Cardiac septum (tissue), 1 donor: ENCODE measurements around the gene FRMPD1. TPM values are rescaled to one million over a fixed set of nuclear protein-coding genes. Genes with fewer than 3 reads are reported as not detected.

Experiments used
- DNase-seq: peaks from one replicate; pipeline ENCODE4 v3.0.0-alpha.2; 2020; ENCODE audit warnings: low spot score
- intact Hi-C: fragments of 100-400 bp; cut with DNase I; formaldehyde crosslinking; loops from one replicate; pipeline ENCODE4 v1.14.0; 2022
- total RNA-seq: library from RNA; stranded (reverse); fragmentation: NEBNext Ultra II Directional; extraction: Animal tissue kit (Norgen Biotek cat#: 25700); gene quantifications from one replicate; pipeline ENCODE4 v1.2.1, GENCODE V29; 2021
- donor health status: DM: no; HTN: no; CAD: no.

Gene FRMPD1
- total RNA-seq, 1 donor from 2014 or later: 0.27 TPM

DNA sequence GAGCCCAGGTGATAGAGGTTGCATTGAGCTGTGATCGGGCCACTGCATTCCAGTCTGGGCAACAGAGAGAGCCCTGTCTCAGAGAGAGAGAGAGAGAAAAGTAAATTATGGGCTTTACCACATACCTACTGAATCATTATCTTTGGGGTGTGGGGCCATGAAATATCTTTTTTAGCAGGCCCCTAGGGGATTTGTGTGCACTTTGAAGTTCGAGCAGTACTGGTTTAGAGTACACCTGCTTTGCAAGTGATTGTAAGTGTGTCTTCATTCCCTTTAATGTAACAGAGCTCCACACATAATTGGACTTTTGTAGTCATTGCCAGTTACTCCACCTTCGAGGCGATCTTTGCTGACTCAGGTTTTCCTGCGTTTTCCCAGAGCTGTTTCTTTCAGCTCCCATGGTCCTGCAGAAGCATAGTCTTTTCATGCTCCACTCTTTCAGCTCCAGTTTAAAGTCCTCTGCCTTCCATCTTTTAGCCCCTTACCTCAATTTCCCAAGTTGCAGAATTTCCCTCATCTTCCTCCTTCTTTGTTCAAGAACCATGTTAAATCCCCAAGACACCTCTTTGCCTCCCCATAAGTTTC lies 24.0 kb upstream of the FRMPD1 start:
- no peak for DNase-seq
- intact Hi-C loops: no loop called here

DNA sequence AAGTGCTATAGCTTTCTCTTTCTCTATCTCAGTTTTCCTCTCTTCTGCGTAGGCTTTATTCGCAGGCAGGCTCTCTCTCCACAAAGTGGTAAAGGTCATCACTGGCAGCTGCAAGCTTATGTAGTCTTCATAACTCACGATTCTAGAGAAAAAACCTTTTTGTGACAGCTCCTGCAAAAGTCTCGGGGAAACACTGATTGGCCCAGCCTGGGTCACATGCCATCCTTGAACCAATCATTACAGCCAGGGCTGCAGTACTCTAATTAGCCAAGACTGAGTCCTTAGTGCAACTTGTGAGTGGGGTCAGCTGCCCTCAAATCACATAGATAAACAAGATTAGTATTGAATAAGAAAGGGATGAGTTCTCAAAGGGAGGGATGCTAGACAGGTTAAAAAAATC lies 18.3 kb upstream of the FRMPD1 start:
- intact Hi-C loops: no loop called here

GRCh38 chr9:37635808-37636207 lies 14.9 kb upstream of the FRMPD1 start:
- DNase-seq: no peak
- intact Hi-C loops: no loop called here

More for the DNA sequence above, 18.3 kb upstream of the FRMPD1 start:
- no peak for DNase-seq

DNA sequence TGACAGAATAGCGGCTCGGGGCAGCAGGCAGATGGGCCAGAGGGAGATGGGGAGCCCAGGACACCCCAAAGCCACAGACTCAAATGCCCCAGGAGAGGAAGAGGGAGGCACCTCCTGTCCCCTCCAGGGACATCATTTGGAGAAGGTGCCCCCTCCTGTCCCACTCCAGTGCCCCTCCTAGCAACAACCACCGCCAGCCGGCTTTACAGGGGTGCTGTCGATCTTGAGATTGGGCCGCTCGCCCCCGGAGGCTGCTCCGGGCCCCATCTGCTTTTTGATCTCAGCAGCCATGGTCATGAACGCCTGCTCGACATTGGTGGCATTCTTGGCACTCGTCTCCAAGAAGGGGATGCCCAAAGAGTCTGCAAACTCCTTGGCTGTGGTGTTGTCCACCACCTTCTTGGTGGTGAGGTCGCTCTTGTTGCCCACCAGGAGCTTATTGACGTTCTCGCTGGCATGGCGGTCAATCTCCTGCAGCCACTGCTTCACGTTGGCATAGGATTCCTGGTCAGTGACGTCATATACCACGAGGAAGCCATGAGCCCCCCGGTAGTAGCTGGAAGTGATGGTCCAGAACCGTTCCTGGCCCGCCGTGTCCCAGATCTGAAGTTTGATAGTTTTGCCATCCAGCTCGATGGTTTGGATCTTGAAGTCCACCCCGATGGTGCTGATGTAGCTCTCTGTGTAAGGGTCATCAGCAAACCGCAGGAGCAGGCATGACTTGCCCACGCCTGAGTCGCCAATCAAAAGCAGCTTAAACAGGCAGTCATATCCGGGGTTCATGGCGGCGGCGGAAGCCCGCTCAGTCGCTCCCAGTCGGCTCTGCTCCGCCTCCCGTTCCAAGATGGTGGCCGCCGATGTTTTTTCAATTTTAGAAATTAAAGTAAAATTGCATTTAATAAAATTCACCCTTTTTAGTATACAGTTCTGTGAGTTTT lies 14.0 kb upstream of the FRMPD1 start:
- DNase-seq: no peak
- intact Hi-C loops: no loop called here

GRCh38 chr9:37639109-37639762 lies 11.5 kb upstream of the FRMPD1 start:
- intact Hi-C loops: no loop called here
- DNase-seq: no peak

DNA sequence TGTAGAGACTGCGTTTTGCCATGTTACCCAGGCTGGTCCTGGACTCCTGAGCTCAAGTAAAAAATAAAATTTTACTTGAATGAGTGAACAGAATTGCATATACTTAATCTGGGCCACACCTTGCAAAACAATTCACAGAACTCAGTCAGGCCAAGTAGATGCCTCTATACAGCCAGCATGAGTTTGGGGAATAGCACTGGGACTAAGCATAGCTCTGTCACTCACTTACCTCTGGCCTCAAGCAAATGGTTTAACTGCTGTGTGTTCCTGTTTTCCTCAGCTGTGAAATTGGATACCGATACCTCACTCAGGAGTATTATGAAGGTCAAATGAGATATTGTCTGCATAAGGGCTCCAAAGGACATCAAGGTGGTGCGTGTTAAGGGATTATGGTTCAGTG lies 10.9 kb upstream of the FRMPD1 start:
- intact Hi-C loops: no loop called here
- DNase-seq: no peak

DNA sequence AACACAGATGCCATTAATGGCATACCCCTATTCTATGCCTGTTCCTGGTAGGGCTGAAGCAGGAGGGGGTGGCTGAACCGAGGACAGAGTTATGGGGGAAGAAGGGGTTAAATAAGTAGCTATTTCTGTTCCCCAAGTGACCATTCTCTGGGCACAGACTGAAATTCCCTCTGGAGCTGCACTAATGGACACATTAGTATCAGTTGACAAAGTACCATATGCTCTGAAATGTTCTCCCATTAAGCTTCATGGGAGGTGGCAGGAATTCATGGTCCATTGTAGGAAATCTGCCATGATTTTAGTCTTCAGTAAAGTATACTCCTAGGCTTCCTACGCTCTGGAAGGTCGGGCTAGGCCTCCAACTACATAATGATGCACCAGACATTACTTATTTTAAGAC lies 10.5 kb upstream of the FRMPD1 start:
- DNase-seq: no peak
- intact Hi-C loops: no loop called here

DNA sequence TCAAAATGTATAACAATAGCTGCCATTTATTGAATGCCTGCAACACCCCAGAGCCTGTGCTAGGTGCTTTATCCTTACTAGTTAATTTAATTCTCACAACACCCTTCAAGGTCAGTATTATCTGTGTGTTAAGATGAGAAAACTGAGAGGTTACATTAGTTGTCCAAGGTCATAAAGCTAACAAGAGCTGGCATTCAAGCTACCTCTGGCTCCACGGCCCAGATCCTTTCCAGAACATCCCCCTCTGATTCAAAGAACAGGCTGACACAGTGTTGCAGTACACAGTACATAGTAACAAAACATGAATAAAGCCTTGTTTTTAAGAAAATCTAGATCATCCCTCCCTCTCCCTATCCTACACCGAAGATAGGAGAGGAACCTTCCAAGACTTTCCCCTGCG lies 9.4 kb upstream of the FRMPD1 start:
- intact Hi-C loops: no loop called here
- no peak for DNase-seq

DNA sequence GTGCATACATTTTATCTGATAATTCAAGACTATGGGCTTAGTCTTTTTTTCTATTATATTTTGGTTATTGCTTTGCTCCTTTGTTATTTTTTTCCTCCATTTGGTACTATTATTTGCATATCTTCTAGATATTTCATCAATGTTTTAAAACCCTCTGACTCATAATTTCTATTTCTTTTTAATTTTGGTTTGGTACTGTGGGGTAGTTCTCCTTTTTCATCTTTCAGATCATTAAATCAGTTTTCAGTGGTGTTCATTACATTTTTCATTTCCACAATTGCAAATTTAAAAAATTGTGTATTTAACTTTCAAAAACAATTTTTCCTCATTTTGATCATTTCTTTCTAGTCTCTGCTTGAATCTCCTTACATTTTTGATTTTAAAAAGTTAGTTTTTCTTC lies 7.5 kb upstream of the FRMPD1 start:
- intact Hi-C loops: no loop called here

DNA sequence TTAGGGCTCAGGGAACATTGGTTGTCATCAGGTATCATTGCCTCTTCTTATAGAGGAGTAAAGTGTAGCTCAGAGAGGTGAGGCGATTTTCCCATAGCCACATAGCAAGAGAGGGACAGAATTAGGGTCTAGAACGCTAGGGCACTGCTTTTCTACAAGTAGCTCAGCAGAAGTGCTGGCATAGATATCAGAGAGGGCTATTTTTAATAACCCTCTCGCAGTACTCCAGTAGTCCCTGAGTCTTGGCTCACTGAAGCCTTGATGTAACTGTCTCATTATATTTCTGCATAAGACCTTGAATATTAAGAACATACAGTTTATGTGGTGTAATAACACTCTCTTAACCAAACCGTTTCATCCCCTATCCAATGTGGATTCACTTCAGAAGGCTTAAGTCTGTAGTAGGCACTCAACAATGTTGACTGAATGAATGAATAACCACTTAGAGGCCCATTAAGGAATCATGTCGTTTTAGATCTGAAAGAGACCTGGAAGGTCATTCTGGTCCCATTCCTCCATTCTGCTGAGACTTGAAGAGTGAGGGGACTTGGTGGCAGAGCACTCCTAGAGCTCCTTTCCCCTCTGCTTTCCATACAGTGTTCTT lies 4.7 kb upstream of the FRMPD1 start:
- intact Hi-C loops: no loop called here

More for the DNA sequence above, 7.5 kb upstream of the FRMPD1 start:
- DNase-seq: no peak

GRCh38 chr9:37650299-37650872 lies 368 bp upstream of the FRMPD1 start:
- no peak for DNase-seq
- intact Hi-C loops: no loop called here

More for the DNA sequence above, 4.7 kb upstream of the FRMPD1 start:
- DNase-seq: no peak

GRCh38 chr9:37652261-37652660 lies 1.5 kb downstream of the FRMPD1 start:
- intact Hi-C loops: no loop called here
- no peak for DNase-seq

GRCh38 chr9:37653385-37653784 lies 2.6 kb downstream of the FRMPD1 start:
- DNase-seq: no peak
- intact Hi-C loops: no loop called here

DNA sequence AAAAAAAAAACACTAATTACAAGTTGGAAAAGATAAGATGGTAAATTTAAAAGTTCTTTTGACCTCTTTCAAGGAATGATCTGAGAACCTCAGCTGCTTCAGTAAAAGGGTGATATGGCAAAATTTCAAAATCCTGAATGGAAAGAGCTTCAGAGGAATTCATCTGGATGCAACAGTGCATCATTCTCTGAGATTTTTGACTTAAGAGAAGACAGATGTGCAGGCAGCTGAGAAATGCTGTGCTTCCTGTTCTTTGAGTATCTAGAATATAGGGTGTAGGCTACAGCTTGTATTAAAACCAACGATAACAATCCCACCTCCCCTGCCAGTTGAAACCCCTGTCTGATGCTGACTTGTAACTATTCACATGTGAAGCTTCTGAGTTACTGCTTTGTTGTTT lies 6.2 kb downstream of the FRMPD1 start:
- no peak for DNase-seq
- intact Hi-C loops: no loop called here

GRCh38 chr9:37660691-37661090 lies 9.9 kb downstream of the FRMPD1 start:
- intact Hi-C loops: no loop called here
- DNase-seq: no peak

DNA sequence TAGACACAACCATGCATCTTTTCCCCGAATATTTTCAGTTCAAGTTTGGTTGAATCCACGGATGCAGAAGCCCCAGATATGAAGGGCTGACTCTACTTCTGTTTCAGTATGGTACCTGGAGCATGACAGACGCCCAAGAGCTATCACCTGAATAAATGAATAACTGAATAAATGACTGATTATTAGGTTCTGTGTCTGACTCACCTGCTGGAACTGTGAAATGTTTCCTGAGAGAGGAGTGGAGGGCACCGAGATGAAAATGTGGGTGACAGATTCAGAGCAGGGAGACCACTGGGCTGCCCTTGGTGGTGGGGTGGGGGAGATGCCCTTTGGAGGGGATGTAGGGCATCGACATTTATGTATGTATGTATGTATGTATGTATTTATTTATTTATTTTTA lies 13.2 kb downstream of the FRMPD1 start:
- DNase-seq: no peak
- intact Hi-C loops: no loop called here

DNA sequence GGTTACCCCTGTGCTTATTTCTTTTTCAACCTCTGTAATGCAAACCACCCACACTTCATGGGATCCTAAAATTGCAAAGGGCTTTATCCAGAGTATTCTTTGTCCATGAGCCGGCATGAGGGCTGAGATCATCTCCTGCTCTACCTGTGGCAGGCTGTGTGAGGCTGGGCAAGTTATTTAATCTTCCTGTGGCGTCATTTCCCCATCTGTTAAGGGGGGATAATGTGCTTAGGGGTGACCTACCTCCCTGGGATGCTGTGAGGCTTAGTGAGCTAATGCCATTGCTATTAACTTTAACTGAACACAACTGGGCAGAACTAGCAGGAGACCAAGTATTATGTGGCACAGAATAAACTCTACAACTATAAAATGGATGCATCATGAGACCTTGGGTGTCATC lies 17.0 kb downstream of the FRMPD1 start:
- DNase-seq: no peak
- intact Hi-C loops: no loop called here

DNA sequence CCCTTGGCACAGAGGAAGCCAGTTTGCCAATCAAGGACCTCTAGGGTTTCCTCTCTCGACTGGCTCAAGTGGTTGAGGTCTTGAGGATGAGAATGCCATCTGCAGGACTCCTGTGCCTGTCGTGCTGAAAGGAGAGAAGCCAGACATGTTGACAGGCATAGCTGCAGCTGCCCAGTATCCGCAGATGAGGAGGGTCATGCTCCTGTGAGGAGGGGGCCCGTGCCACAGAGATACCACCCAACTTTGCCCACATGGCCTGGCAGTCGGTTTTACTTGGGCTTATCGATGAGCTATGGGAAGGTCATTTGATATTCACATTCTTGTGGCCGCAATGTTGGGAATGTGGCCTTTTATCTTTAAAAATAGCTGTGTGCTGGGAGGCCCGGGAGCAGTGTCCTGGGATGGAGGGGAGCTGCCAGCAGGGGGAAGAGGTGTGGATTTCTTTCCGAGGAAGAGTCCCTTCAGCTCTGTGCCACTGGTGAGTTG lies 17.4 kb downstream of the FRMPD1 start:
- no peak for DNase-seq
- intact Hi-C loops: no loop called here

GRCh38 chr9:37669232-37669631 lies 18.5 kb downstream of the FRMPD1 start:
- intact Hi-C loops: no loop called here

DNA sequence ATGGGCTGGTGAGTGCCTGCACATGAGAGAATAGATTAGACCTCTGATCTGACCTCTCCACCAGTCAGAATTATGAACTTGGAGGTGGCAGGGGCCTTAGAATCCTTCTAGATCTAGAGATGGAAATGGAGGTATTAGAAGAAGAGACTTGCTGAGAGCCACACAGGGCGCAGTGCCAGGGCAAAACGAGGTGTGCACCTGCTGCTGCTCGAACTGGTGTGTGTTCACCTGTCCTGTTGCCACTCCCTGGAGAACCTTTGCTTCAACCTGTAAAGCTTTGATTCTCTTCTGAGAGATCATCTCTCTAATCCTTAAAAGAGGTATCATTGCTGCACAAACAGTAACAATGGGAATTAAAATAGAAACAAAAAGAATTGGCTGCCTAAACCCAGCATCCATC lies 24.9 kb downstream of the FRMPD1 start:
- intact Hi-C loops: no loop called here
- DNase-seq: no peak

More at GRCh38 chr9:37669232-37669631, 18.5 kb downstream of the FRMPD1 start:
- no peak for DNase-seq
